ENCODE data around the gene POU2AF1.

- TF ChIP-seq TAF1 (CRISPR knock-in tag; IDR thresholded peaks at IDR 0.05) (no peak), TBP (CRISPR knock-in tag; IDR thresholded peaks at IDR 0.05) (no peak), ZNF367 (CRISPR knock-in tag; IDR thresholded peaks at IDR 0.05; ENCODE audit: borderline replicate concordance) (no peak), FOXM1 (CRISPR knock-in tag; IDR thresholded peaks at IDR 0.05) (no peak), ZNF274 (CRISPR knock-in tag; IDR thresholded peaks at IDR 0.05) (no peak), CBFB (CRISPR knock-in tag; IDR thresholded peaks at IDR 0.05) (no peak)
These were observed 16.1 kb downstream of the POU2AF1 start for GRCh38 chr11:111362887-111363411.
